C4-2B (cell line): Measurements from ENCODE around the gene NDUFAF2.

Source experiments
- H3K27ac ChIP-seq: fragments of 450-650 bp; 2 replicates; pipeline ENCODE4 v1.5.1; 2017
- CTCF ChIP-seq: fragments of 450-650 bp; conservative IDR thresholded peaks from 2 replicates; pipeline ENCODE4 v1.5.1; 2017; ENCODE audit warnings: mild to moderate bottlenecking
- ZFX ChIP-seq: fragments of 450-650 bp; IDR thresholded peaks from 2 replicates; pipeline ENCODE4 v1.6.1; 2017

Gene NDUFAF2

GRCh38 chr5:61123145-61123544 lies 178.1 kb downstream of the NDUFAF2 start:
- peak overlapping the region; percentile 63; the same call in 1 of the 2 replicates for H3K27ac ChIP-seq
- TF ChIP-seq ZFX (no peak), CTCF (no peak)

GRCh38 chr5:61130289-61130688 lies 185.3 kb downstream of the NDUFAF2 start:
- TF ChIP-seq CTCF (no peak), ZFX (no peak)
- no peak overlapping the region for H3K27ac ChIP-seq

- TF ChIP-seq CTCF, result no peak; the same call in 1 of the 2 replicates
- no peak for TF ChIP-seq ZFX
- H3K27ac ChIP-seq, result no peak overlapping the region
Observed at GRCh38 chr5:61132559-61132958, 187.6 kb downstream of the NDUFAF2 start.

- H3K27ac ChIP-seq, result no peak overlapping the region
- no peak for TF ChIP-seq ZFX
- TF ChIP-seq CTCF, result no peak
Observed at GRCh38 chr5:61137835-61138234, 192.8 kb downstream of the NDUFAF2 start.

GRCh38 chr5:61139094-61139873 lies 194.3 kb downstream of the NDUFAF2 start:
- TF ChIP-seq CTCF (peak; percentile 47), ZFX (no peak)
- H3K27ac ChIP-seq, result no peak overlapping the region

GRCh38 chr5:61139931-61140330 lies 194.9 kb downstream of the NDUFAF2 start:
- TF ChIP-seq ZFX, result no peak
- no peak for TF ChIP-seq CTCF
- H3K27ac ChIP-seq, result no peak overlapping the region

GRCh38 chr5:61141801-61142200 lies 196.8 kb downstream of the NDUFAF2 start:
- no peak overlapping the region for H3K27ac ChIP-seq
- TF ChIP-seq CTCF (no peak), ZFX (no peak)
